Measurements from ENCODE around the gene SULT1C2.
"Not testable (repeated sequence)": the region's sequence is repeated elsewhere in the genome, so short reads cannot be mapped to it uniquely, and the experiment has no call there.

SULT1C2 gene

DNA sequence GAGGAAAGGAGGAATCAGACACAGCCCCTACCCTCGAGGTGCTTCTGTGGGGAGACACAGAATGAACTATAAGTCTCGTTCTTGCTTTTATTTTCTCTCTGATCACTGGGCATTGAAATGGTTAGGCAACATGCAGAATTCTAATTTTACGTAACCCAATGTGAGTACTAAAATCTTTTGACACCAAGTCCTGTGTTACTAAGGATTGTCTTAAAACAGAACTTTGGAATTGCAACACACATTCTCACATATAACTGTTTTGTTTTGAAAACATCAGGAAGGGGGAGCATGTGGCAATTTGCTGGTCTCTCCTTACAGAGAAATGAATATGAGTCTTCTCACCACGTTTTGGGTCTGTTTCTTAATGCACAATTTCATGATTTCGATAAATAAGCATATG lies 65.4 kb downstream of the SULT1C2 start:
- DNase-seq (ENCODE audit: low read depth): no peak

DNA sequence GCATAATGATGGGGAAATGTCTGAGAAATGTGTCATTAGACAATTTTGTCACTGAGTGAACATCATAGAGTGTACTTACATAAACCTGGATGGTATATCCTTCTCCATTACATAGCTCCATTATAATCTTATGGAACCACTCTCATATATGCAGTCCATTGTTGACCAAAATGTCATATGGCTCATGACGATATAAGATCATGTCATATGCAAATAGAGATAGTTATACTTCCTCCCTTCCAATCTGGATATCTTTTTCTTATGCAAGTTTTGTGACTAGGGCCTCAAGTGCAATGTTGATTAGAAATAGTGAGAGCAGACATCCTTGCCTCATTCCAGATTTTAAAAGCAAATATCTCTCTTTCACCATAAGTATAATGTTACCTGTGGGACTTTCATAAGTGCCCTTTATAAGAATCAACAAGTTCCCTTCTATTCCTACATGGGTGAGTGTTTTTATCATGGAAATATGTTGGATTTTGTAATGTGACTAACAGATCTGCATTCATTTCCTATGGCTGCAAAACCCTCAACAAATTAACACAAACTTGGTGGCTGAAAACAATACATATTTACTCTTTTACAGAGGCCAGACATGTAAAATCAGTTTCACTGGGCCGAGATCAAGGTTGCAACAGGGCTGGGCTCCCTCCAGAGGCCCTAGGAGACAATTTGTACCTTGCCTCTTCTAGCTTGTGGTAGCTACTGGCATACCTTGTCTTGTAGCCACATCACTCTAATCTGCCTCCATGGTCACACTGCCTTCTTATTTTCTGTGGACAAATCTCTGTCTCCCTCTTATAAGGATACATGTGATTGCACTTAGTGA lies 67.4 kb downstream of the SULT1C2 start:
- DNase-seq (ENCODE audit: low read depth): no peak

- not testable (repeated sequence) for DNase-seq (ENCODE audit: low read depth)
Measured at GRCh38 chr2:108359336-108359735, 70.6 kb downstream of the SULT1C2 start.
